ENCODE data around the gene ZNF862. TPM values are rescaled to one million over a fixed set of nuclear protein-coding genes. Genes with fewer than 3 reads are reported as not detected.

ZNF862 gene
- total and polyA plus RNA-seq, 2 donors from 2014 or later, result 5.7 to 29.1 TPM

DNA sequence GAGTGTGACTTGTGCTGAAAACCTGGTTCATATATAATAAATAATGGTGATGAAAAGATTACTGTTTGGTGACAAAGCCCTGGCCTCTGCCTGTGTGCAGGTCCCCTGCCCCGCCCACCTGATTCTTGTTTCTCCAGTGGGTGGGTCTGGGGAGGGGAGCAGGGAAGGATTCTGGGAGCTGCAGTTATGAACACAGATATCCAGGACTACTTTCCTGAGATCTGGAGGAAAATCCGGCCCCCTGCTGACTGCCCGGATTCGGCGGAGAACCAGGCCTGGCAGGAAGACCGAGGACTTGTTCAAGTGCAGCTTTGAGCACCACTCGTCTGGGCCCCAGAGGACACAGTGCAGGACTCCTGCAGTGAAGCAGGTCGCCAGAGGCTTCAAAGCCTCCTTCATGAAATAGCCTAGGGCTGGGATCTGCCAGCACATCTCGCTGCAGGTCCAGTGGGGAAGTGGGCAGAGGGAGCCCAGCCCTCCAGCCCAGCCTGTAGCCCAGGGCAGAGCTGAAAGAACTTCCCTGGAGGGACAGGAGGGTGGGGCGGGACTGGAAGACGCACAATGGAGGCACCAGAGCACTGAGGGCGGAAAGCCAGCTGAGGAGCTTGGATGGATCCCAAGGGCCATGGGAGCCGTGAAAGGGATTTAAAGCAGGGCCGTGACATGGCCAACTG lies 42.6 kb downstream of the ZNF862 start:
- DNase-seq, result peak in 2 of 5 donors; percentile 9 to 34
- Histone ChIP-seq H3K27me3 (ENCODE audit: control insufficient read depth, insufficient read depth, low read length) (no peaks in the 10 kb centered on the region), H3K4me3 (ENCODE audit: low read length in 3 of 3) (no peak overlapping the region), H3K9ac (ENCODE audit: low read length in 3 of 3) (no peak overlapping the region), H3K4me1 (ENCODE audit: control insufficient read depth in 2 of 3, insufficient read depth in 2 of 3, low read depth in 1 of 3, low read length in 3 of 3) (peaks cover 0 to 8% (median 0%) of the 10 kb centered on the region in 3 donors), H3K27ac (ENCODE audit: low read depth in 2 of 2, low read length in 2 of 2) (no peak overlapping the region), H3K36me3 (ENCODE audit: control insufficient read depth in 2 of 3, insufficient read depth in 3 of 3, low read length in 3 of 3) (no peaks in the 10 kb centered on the region), H3K9me3 (ENCODE audit: control insufficient read depth in 2 of 3, insufficient read depth in 1 of 3, low read length in 3 of 3) (no peaks in the 10 kb centered on the region)
- TF ChIP-seq, protein P1, sequence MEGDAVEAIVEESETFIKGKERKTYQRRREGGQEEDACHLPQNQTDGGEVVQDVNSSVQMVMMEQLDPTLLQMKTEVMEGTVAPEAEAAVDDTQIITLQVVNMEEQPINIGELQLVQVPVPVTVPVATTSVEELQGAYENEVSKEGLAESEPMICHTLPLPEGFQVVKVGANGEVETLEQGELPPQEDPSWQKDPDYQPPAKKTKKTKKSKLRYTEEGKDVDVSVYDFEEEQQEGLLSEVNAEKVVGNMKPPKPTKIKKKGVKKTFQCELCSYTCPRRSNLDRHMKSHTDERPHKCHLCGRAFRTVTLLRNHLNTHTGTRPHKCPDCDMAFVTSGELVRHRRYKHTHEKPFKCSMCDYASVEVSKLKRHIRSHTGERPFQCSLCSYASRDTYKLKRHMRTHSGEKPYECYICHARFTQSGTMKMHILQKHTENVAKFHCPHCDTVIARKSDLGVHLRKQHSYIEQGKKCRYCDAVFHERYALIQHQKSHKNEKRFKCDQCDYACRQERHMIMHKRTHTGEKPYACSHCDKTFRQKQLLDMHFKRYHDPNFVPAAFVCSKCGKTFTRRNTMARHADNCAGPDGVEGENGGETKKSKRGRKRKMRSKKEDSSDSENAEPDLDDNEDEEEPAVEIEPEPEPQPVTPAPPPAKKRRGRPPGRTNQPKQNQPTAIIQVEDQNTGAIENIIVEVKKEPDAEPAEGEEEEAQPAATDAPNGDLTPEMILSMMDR (IDR thresholded peaks at IDR 0.05; ENCODE audit: borderline replicate concordance, extremely low read depth, insufficient read depth), result no peak
- intact Hi-C loops (cut with DNase I), result no loop called here
- no peak for FAIRE-seq

DNA sequence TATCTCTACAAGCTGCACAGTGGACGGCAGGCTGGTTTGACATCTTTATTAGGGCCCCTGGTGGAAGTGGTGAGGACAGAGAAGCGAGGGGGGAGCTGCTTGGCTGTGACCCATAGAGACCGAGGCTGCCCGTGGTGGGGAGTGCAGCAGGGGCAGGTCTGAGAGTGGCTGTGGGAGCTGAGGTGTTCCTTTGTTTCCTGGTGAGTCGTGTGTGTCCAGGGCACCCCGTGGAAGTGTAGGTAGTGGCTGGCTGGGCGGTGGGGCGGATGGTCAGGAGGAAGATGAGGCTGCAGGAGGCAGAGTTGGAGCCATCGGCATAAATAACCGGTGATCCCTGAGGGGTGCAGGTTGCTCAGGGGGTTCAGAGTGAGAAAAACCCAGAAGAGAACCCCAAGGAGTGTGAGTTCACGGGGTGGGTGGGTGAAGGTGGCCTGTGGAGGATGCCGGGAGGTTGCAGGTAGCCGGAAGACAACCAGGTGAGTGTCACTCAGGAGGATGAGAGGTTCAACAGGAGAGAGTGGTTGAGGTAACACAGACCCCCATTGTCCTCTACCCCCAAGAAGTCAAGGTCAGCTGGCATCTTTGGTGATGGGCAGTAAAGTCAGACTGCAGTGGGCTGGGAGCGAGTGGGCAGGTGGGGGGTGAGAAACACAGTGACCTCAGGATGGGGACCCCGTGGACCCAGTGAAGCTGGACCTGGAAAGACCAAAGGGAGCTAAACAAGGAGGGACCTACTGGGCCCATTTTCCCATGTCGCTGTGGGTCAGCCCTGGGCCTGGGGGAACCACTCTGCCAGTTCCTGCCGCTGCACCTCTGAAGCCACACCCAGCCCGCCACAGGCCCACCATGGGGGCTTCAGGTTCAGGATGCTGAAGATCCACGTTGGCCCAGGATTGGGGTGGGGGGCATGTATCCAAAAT lies 43.4 kb downstream of the ZNF862 start:
- intact Hi-C loops (cut with DNase I), result no loop called here
- Histone ChIP-seq H3K27me3 (ENCODE audit: control insufficient read depth, insufficient read depth, low read length) (no peaks in the 10 kb centered on the region), H3K36me3 (ENCODE audit: control insufficient read depth in 2 of 3, insufficient read depth in 3 of 3, low read length in 3 of 3) (no peaks in the 10 kb centered on the region), H3K27ac (ENCODE audit: low read depth in 2 of 2, low read length in 2 of 2) (no peak overlapping the region), H3K4me1 (ENCODE audit: control insufficient read depth in 2 of 3, insufficient read depth in 2 of 3, low read depth in 1 of 3, low read length in 3 of 3) (peaks cover 0 to 11% (median 0%) of the 10 kb centered on the region in 3 donors), H3K9me3 (ENCODE audit: control insufficient read depth in 2 of 3, insufficient read depth in 1 of 3, low read length in 3 of 3) (no peaks in the 10 kb centered on the region), H3K9ac (ENCODE audit: low read length in 3 of 3) (no peak overlapping the region), H3K4me3 (ENCODE audit: low read length in 3 of 3) (no peak overlapping the region)
- DNase-seq, result peak in 3 of 5 donors; percentile 6 to 73 (median 37)
- no peak for FAIRE-seq
- TF ChIP-seq, protein P1 (IDR thresholded peaks at IDR 0.05; ENCODE audit: borderline replicate concordance, extremely low read depth, insufficient read depth), result no peak

DNA sequence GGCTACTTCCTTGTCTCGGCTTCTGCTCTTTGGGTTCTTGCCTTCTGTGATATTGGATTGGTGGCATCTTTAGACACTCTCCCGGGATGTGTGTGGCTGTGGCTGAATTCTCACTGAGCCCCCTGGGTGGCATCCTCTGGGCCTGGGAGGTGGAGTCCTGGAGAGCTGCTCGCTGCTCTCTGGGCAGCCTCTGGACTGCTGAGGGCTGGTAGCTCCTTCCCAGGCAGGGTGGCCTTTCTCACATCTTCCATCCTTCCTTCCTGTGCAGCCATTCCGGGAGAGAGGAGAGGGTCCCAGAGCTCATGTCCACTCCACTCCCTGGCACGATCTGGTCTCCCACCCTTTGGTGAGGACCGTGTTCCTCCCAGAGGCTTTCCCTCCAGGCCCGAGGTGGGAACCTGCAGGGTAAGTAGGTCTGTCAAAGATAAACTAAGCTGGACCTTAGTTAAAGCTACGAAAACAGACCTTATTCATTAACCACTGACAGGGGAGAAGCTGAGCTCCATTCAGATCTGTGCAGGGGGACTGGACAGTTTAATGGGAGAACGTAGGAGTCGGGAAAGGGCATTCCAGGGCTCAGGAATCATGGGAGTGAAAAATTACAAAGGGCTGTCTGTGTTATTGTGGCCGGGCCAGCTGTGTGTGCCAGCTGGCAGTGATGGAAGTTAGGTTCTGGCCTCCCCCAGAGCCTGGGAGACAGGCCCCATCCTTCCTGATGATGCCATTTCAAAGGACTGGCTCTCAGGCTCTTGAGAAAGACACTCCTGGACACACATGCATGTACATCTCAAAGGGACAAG lies 44.3 kb downstream of the ZNF862 start:
- FAIRE-seq, result no peak
- DNase-seq, result peak in 4 of 5 donors; percentile 43 to 77 (median 48)
- intact Hi-C loops (cut with DNase I), result no loop called here

More for the DNA sequence above, 44.3 kb downstream of the ZNF862 start:
- no peaks in the 10 kb centered on the region for H3K9me3 ChIP-seq (ENCODE audit: control insufficient read depth in 2 of 3, insufficient read depth in 1 of 3, low read length in 3 of 3)
- peaks cover 0 to 11% (median 0%) of the 10 kb centered on the region in 3 donors for H3K4me1 ChIP-seq (ENCODE audit: control insufficient read depth in 2 of 3, insufficient read depth in 2 of 3, low read depth in 1 of 3, low read length in 3 of 3)
- no peaks in the 10 kb centered on the region for H3K27me3 ChIP-seq (ENCODE audit: control insufficient read depth, insufficient read depth, low read length)
- H3K4me3 ChIP-seq (ENCODE audit: low read length in 3 of 3), result no peak overlapping the region
- TF ChIP-seq, protein P1 (IDR thresholded peaks at IDR 0.05; ENCODE audit: borderline replicate concordance, extremely low read depth, insufficient read depth), result no peak
- H3K36me3 ChIP-seq (ENCODE audit: control insufficient read depth in 2 of 3, insufficient read depth in 3 of 3, low read length in 3 of 3), result no peaks in the 10 kb centered on the region
- no peak overlapping the region for H3K27ac ChIP-seq (ENCODE audit: low read depth in 2 of 2, low read length in 2 of 2)
- H3K9ac ChIP-seq (ENCODE audit: low read length in 3 of 3), result no peak overlapping the region

Measured in kidney (tissue), 14 donors.